ENCODE data around the gene PKNOX2. TPM values are rescaled to one million over a fixed set of nuclear protein-coding genes. Genes with fewer than 3 reads are reported as not detected.

Gene PKNOX2
- total and polyA plus RNA-seq, 2 donors: 4.7 to 6.5 TPM

GRCh38 chr11:125141178-125141577, 23.4 kb upstream of the PKNOX2 start:
- H3K27ac ChIP-seq (ENCODE audit: low read depth): no peak overlapping the region
- H3K4me3 ChIP-seq (ENCODE audit: low read depth, low read length): no peak overlapping the region
- no peaks in the 10 kb centered on the region for H3K4me1 ChIP-seq (ENCODE audit: insufficient read depth)
- DNase-seq (ENCODE audit: extremely low spot score): no peak
- H3K36me3 ChIP-seq (ENCODE audit: insufficient read depth): no peaks in the 10 kb centered on the region
- WGBS: 65% methylated on average over 12 of the region's 12 CpGs

GRCh38 chr11:125141686-125142535, 22.6 kb upstream of the PKNOX2 start:
- no peak overlapping the region for H3K4me3 ChIP-seq (ENCODE audit: low read depth, low read length)
- H3K36me3 ChIP-seq (ENCODE audit: insufficient read depth): no peaks in the 10 kb centered on the region
- WGBS: 39% methylated on average over 18 of the region's 18 CpGs
- no peak overlapping the region for H3K27ac ChIP-seq (ENCODE audit: low read depth)
- no peaks in the 10 kb centered on the region for H3K4me1 ChIP-seq (ENCODE audit: insufficient read depth)
- DNase-seq (ENCODE audit: extremely low spot score): no peak

- Histone ChIP-seq H3K27ac (ENCODE audit: low read depth) (no peak overlapping the region), H3K36me3 (ENCODE audit: insufficient read depth) (no peaks in the 10 kb centered on the region), H3K4me3 (ENCODE audit: low read depth, low read length) (no peak overlapping the region), H3K4me1 (ENCODE audit: insufficient read depth) (no peaks in the 10 kb centered on the region)
- no peak for DNase-seq (ENCODE audit: extremely low spot score)
- WGBS: 90% methylated on average over 1 of the region's 1 CpG
These were observed 18.3 kb upstream of the PKNOX2 start for GRCh38 chr11:125146232-125146631.

GRCh38 chr11:125147280-125147679, 17.3 kb upstream of the PKNOX2 start:
- no peak for DNase-seq (ENCODE audit: extremely low spot score)
- WGBS: 65% methylated on average over 6 of the region's 6 CpGs

GRCh38 chr11:125148011-125148410, 16.5 kb upstream of the PKNOX2 start:
- no peak for DNase-seq (ENCODE audit: extremely low spot score)
- Histone ChIP-seq H3K4me3 (ENCODE audit: low read depth, low read length) (no peak overlapping the region), H3K27ac (ENCODE audit: low read depth) (no peak overlapping the region), H3K36me3 (ENCODE audit: insufficient read depth) (no peaks in the 10 kb centered on the region), H3K4me1 (ENCODE audit: insufficient read depth) (no peaks in the 10 kb centered on the region)

More at GRCh38 chr11:125147280-125147679, 17.3 kb upstream of the PKNOX2 start:
- Histone ChIP-seq H3K27ac (ENCODE audit: low read depth) (no peak overlapping the region), H3K36me3 (ENCODE audit: insufficient read depth) (no peaks in the 10 kb centered on the region), H3K4me1 (ENCODE audit: insufficient read depth) (no peaks in the 10 kb centered on the region), H3K4me3 (ENCODE audit: low read depth, low read length) (no peak overlapping the region)

- Histone ChIP-seq H3K27ac (ENCODE audit: low read depth) (no peak overlapping the region), H3K4me1 (ENCODE audit: insufficient read depth) (no peaks in the 10 kb centered on the region), H3K36me3 (ENCODE audit: insufficient read depth) (no peaks in the 10 kb centered on the region), H3K4me3 (ENCODE audit: low read depth, low read length) (no peak overlapping the region)
- WGBS: 70% methylated on average over 5 of the region's 5 CpGs
- no peak for DNase-seq (ENCODE audit: extremely low spot score)
These were observed 15.8 kb upstream of the PKNOX2 start for GRCh38 chr11:125148743-125149142.

- DNase-seq (ENCODE audit: extremely low spot score): no peak
- WGBS: 85% methylated on average over 2 of the region's 2 CpGs
- Histone ChIP-seq H3K4me3 (ENCODE audit: low read depth, low read length) (no peak overlapping the region), H3K36me3 (ENCODE audit: insufficient read depth) (no peaks in the 10 kb centered on the region), H3K4me1 (ENCODE audit: insufficient read depth) (no peaks in the 10 kb centered on the region), H3K27ac (ENCODE audit: low read depth) (no peak overlapping the region)
These were observed 10.7 kb upstream of the PKNOX2 start for GRCh38 chr11:125153837-125154236.

GRCh38 chr11:125154378-125155099, 10.0 kb upstream of the PKNOX2 start:
- Histone ChIP-seq H3K36me3 (ENCODE audit: insufficient read depth) (no peaks in the 10 kb centered on the region), H3K27ac (ENCODE audit: low read depth) (no peak overlapping the region), H3K4me1 (ENCODE audit: insufficient read depth) (no peaks in the 10 kb centered on the region), H3K4me3 (ENCODE audit: low read depth, low read length) (no peak overlapping the region)
- DNase-seq (ENCODE audit: extremely low spot score): no peak
- 42% methylated on average over 7 of the region's 7 CpGs for WGBS

- WGBS: 90% methylated on average over 6 of the region's 6 CpGs
- Histone ChIP-seq H3K4me3 (ENCODE audit: low read depth, low read length) (no peak overlapping the region), H3K36me3 (ENCODE audit: insufficient read depth) (no peaks in the 10 kb centered on the region), H3K27ac (ENCODE audit: low read depth) (no peak overlapping the region), H3K4me1 (ENCODE audit: insufficient read depth) (no peaks in the 10 kb centered on the region)
- no peak for DNase-seq (ENCODE audit: extremely low spot score)
These were observed 9.5 kb upstream of the PKNOX2 start for GRCh38 chr11:125155100-125155444.

GRCh38 chr11:125155767-125156166, 8.8 kb upstream of the PKNOX2 start:
- DNase-seq (ENCODE audit: extremely low spot score): no peak
- H3K4me1 ChIP-seq (ENCODE audit: insufficient read depth): no peaks in the 10 kb centered on the region
- H3K36me3 ChIP-seq (ENCODE audit: insufficient read depth): no peaks in the 10 kb centered on the region
- 90% methylated on average over 4 of the region's 4 CpGs for WGBS
- H3K27ac ChIP-seq (ENCODE audit: low read depth): no peak overlapping the region
- no peak overlapping the region for H3K4me3 ChIP-seq (ENCODE audit: low read depth, low read length)

- Histone ChIP-seq H3K4me3 (ENCODE audit: low read depth, low read length) (no peak overlapping the region), H3K4me1 (ENCODE audit: insufficient read depth) (no peaks in the 10 kb centered on the region), H3K27ac (ENCODE audit: low read depth) (no peak overlapping the region), H3K36me3 (ENCODE audit: insufficient read depth) (no peaks in the 10 kb centered on the region)
- 85% methylated on average over 8 of the region's 8 CpGs for WGBS
- DNase-seq (ENCODE audit: extremely low spot score): no peak
These were observed 8.0 kb upstream of the PKNOX2 start for GRCh38 chr11:125156346-125157117.

GRCh38 chr11:125157118-125157733, 7.3 kb upstream of the PKNOX2 start:
- Histone ChIP-seq H3K4me3 (ENCODE audit: low read depth, low read length) (no peak overlapping the region), H3K27ac (ENCODE audit: low read depth) (no peak overlapping the region), H3K36me3 (ENCODE audit: insufficient read depth) (no peaks in the 10 kb centered on the region), H3K4me1 (ENCODE audit: insufficient read depth) (no peaks in the 10 kb centered on the region)
- DNase-seq (ENCODE audit: extremely low spot score): no peak
- whole genome bisulfite sequencing: 80% methylated on average over 6 of the region's 6 CpGs

- no peaks in the 10 kb centered on the region for H3K36me3 ChIP-seq (ENCODE audit: insufficient read depth)
- DNase-seq (ENCODE audit: extremely low spot score): no peak
- H3K27ac ChIP-seq (ENCODE audit: low read depth): no peak overlapping the region
- no peak overlapping the region for H3K4me3 ChIP-seq (ENCODE audit: low read depth, low read length)
- H3K4me1 ChIP-seq (ENCODE audit: insufficient read depth): no peaks in the 10 kb centered on the region
- 87% methylated on average over 10 of the region's 10 CpGs for WGBS
These were observed 6.4 kb upstream of the PKNOX2 start for GRCh38 chr11:125157953-125158680.
